H1 (cell line): Measurements from ENCODE around the gene MLF2. TPM values are rescaled to one million over a fixed set of nuclear protein-coding genes. Genes with fewer than 3 reads are reported as not detected.
A peak's percentile ranks its signal among the peaks of the same experiment; 100 is the strongest.

Source experiments
- BACH1 ChIP-seq: IDR thresholded peaks from 2 replicates; pipeline ENCODE4 v1.6.1; 2012; ENCODE audit warnings: low read length, improper control_type of control experiment
- BCL11A ChIP-seq, 2 experiments: IDR thresholded peaks; one replicate each; pipeline ENCODE4 v1.6.1; 2011; ENCODE audit warnings: low read depth in 2 of 2, low read length in 2 of 2, mild to moderate bottlenecking in 2 of 2
- CBX5 ChIP-seq: fragments of 300-800, 300-1000 bp; sonication (generic); IDR thresholded peaks from 2 replicates; pipeline ENCODE4 v1.7.1; 2016; ENCODE audit warnings: antibody characterized with exemption, low read length, low read depth
- CHD1 ChIP-seq: IDR thresholded peaks from 2 replicates; pipeline ENCODE4 v1.6.1; 2012; ENCODE audit warnings: low read depth, low read length, improper control_type of control experiment
- CREB1 ChIP-seq: IDR thresholded peaks from 2 replicates; pipeline ENCODE4 v1.6.1; 2012; ENCODE audit warnings: inconsistent platforms
- CTBP2 ChIP-seq: IDR thresholded peaks from 2 replicates; pipeline ENCODE4 v1.7.0; 2011; ENCODE audit warnings: borderline replicate concordance, mild to moderate bottlenecking, moderate library complexity, mixed read lengths, low read length; ENCODE audit not compliant: insufficient read depth, insufficient read length
- CTCF ChIP-seq, 3 experiments: IDR thresholded peaks; 1 replicate in 2 of 3; 2 replicates in 1 of 3; pipeline versions ENCODE4 v1.5.1 to v1.6.1; 2011; ENCODE audit warnings: low read length in 3 of 3, mild to moderate bottlenecking in 3 of 3, inconsistent platforms in 2 of 3, low read depth in 1 of 3, moderate library complexity in 1 of 3; ENCODE audit not compliant: insufficient read depth in 1 of 3; ENCODE audit errors: control extremely low read depth in 1 of 3
- HDAC2 ChIP-seq, 2 experiments: fragments of 300-600 bp in 1 of 2; sonication (generic) in 1 of 2; IDR thresholded peaks; 2 replicates each; pipeline ENCODE4 v1.6.1; 2011 to 2012; ENCODE audit warnings: low read depth in 2 of 2, low read length in 2 of 2, mild to moderate bottlenecking in 2 of 2, moderate library complexity in 2 of 2, borderline replicate concordance in 1 of 2, inconsistent platforms in 1 of 2
- JUN ChIP-seq: IDR thresholded peaks from 2 replicates; pipeline ENCODE4 v1.6.1; 2011; ENCODE audit warnings: low read depth, mild to moderate bottlenecking, improper control_type of control experiment, low read length
- KDM1A ChIP-seq: fragments of 200-600, 300-600 bp; sonication (generic); IDR thresholded peaks from 2 replicates; pipeline ENCODE4 v1.7.1; 2016; ENCODE audit warnings: mild to moderate bottlenecking, low read length, borderline replicate concordance
- NANOG ChIP-seq: IDR thresholded peaks from 2 replicates; pipeline ENCODE4 v1.6.1; 2011; ENCODE audit warnings: low read length, low read depth, mild to moderate bottlenecking, inconsistent platforms; ENCODE audit not compliant: insufficient read depth, poor library complexity, severe bottlenecking
- PHF8 ChIP-seq: fragments of 200-600 bp; sonication (generic); conservative IDR thresholded peaks from 2 replicates; pipeline ENCODE4 v1.7.1; 2012; ENCODE audit warnings: low read depth, mild to moderate bottlenecking, inconsistent platforms, low read length, moderate library complexity
- POLR2A ChIP-seq, 2 experiments: IDR thresholded peaks; 1 replicate in 1 of 2; 2 replicates in 1 of 2; pipeline ENCODE4 v1.6.1; 2011; ENCODE audit warnings: low read depth in 2 of 2, low read length in 2 of 2, mild to moderate bottlenecking in 2 of 2; ENCODE audit errors: control extremely low read depth in 1 of 2
- RFX5 ChIP-seq: IDR thresholded peaks from 2 replicates; pipeline ENCODE4 v1.6.1; 2011; ENCODE audit warnings: low read depth, low read length, improper control_type of control experiment, borderline replicate concordance
- SIRT6 ChIP-seq: IDR thresholded peaks from one replicate; pipeline ENCODE4 v1.7.1; 2012; ENCODE audit warnings: low read length, inconsistent platforms
- SP1 ChIP-seq: IDR thresholded peaks from 2 replicates; pipeline ENCODE4 v1.6.1; 2011; ENCODE audit warnings: low read depth, low read length
- SRF ChIP-seq: IDR thresholded peaks from 2 replicates; pipeline ENCODE4 v1.6.1; 2011; ENCODE audit warnings: mild to moderate bottlenecking, low read depth, low read length, moderate library complexity
- TAF7 ChIP-seq: optimal IDR thresholded peaks from 2 replicates; pipeline ENCODE3; 2011; ENCODE audit warnings: low read depth, mild to moderate bottlenecking, inconsistent platforms, low read length, moderate library complexity, borderline replicate concordance
- TBP ChIP-seq: IDR thresholded peaks from 2 replicates; pipeline ENCODE4 v1.6.1; 2011; ENCODE audit warnings: low read depth, low read length, improper control_type of control experiment
- ZNF274 ChIP-seq: IDR thresholded peaks from 2 replicates; pipeline ENCODE4 v1.7.0; 2012; ENCODE audit warnings: low read length, borderline replicate concordance; ENCODE audit errors: extremely low read depth
- polyA plus RNA-seq, 7 experiments: library from polyadenylated mRNA; depleted of rRNA in 3 of 7; stranded (reverse) in 5 of 7; unstranded in 2 of 7; fragments of >200 nt in 5 of 7; fragments of 200-250 nt in 2 of 7; gene quantifications; 1 replicate in 5 of 7; 2 replicates in 1 of 7; 4 replicates in 1 of 7; pipeline versions ENCODE4 v1.2.1 to v1.2.3, GENCODE V29; 2011 to 2013; ENCODE audit warnings: missing spikeins in 2 of 7, mixed read lengths in 2 of 7
- total RNA-seq: library from RNA; stranded (reverse); fragmentation: NEBNext Ultra II Directional; extraction: Animal tissue kit (Norgen Biotek cat#: 25700); gene quantifications from 2 replicates; pipeline ENCODE4 v1.2.1, GENCODE V29; 2021
- TF ChIP-seq, protein P1 (sequence below): IDR thresholded peaks from 2 replicates; pipeline ENCODE4 v1.6.1; 2012; ENCODE audit warnings: inconsistent platforms

The MLF2 gene
- total and polyA plus RNA-seq, 2 of the 8 experiments (the other 6 are each of a cell fraction or from before 2014, with no cell fraction given): 229 to 401 TPM

DNA sequence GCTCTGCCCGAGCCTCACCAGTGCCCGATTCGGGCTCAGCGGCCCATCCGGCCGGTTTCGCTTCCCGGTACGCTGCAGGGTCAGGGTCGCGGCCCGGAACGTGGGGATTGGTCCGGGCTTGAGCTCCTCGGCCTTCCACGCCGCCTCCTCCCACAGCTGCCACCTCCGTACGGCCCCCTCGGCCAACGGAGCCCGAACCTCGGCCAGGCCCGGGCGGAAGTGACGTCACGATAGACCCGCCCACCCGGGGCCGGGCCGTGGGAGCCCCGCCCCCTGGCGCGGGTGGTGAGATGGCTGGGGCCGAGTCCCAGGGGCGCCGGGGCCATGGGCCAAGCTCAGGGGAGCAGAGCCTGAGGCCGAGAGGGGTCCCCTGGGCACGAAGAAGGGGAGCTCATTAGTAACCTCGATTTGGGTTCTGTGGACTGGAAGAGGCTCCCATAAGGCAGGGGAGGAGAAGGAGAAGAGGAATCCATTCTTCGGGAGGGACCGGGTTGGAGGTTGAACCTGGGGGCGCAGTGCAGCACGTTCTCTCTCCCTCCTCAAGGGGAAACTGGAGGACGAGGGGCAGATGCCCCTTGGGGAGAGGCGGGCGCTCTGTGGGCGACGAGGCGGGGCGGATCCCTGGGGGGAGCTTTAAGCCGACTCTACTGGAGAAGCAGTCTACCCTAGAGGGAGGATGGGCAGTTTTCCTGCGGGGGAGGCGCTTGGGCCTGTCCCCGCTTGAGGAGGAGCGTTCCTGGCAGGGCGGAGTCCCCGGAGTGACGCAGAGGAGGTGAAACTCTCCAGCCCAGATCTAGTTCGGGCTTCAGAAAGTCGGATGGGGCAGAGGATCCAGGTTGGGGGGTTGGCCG lies at the start of gene MLF2 (continued):
- TF ChIP-seq TBP (peak; percentile 23), BCL11A (IDR thresholded peaks at IDR 0.05; ENCODE audit: low read depth in 2 of 2, low read length in 2 of 2) (no peak), JUN (0 out of 2 replicates have a peak, but pooled peaks have one; percentile 30), CBX5 (no peak), SRF (no peak), CTBP2 (no peak), PHF8 (peak; percentile 89), TAF7 (peak; percentile 50), ZNF274 (no peak), HDAC2 (IDR thresholded peaks at IDR 0.05; ENCODE audit: borderline replicate concordance in 1 of 2, low read depth in 2 of 2, low read length in 2 of 2) (0 out of 4 replicates have a peak, but pooled peaks of 1 of the 2 experiments have one; percentile 17), SP1 (peak; percentile 33; the same call in 1 of the 2 replicates), POLR2A (IDR thresholded peaks at IDR 0.05; ENCODE audit: control extremely low read depth in 1 of 2, low read depth in 2 of 2, low read length in 2 of 2) (peak; percentile 61 to 71), NANOG (no peak), CTCF (IDR thresholded peaks at IDR 0.05; ENCODE audit: control extremely low read depth in 1 of 3, insufficient read depth in 1 of 3, low read depth in 1 of 3, low read length in 3 of 3) (peak in 1 of 3 experiments; percentile 85; a peak in 1 of 4 replicates), BACH1 (no peak), SIRT6 (no peak), CREB1 (peak; percentile 89), CHD1 (no peak), KDM1A (peak; percentile 63; the same call in 1 of the 2 replicates), RFX5 (no peak)
- TF ChIP-seq, protein P1, sequence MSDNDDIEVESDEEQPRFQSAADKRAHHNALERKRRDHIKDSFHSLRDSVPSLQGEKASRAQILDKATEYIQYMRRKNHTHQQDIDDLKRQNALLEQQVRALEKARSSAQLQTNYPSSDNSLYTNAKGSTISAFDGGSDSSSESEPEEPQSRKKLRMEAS: peak; percentile 53; the same call in 1 of the 2 replicates
